RCC 7860 (cell line): Measurements from ENCODE around the gene THOC5.
"Not testable (repeated sequence)": the region's sequence is repeated elsewhere in the genome, so short reads cannot be mapped to it uniquely, and the experiment has no call there.

Experiments used
- DNase-seq: peaks from one replicate; pipeline ENCODE4 v3.0.0-alpha.2; 2015; ENCODE audit warnings: low spot score
- FAIRE-seq: peaks from 2 replicates; lab custom pipeline; 2012; peaks lifted over from hg19 to GRCh38; lab: Jason Lieb, UNC

The THOC5 gene

DNA sequence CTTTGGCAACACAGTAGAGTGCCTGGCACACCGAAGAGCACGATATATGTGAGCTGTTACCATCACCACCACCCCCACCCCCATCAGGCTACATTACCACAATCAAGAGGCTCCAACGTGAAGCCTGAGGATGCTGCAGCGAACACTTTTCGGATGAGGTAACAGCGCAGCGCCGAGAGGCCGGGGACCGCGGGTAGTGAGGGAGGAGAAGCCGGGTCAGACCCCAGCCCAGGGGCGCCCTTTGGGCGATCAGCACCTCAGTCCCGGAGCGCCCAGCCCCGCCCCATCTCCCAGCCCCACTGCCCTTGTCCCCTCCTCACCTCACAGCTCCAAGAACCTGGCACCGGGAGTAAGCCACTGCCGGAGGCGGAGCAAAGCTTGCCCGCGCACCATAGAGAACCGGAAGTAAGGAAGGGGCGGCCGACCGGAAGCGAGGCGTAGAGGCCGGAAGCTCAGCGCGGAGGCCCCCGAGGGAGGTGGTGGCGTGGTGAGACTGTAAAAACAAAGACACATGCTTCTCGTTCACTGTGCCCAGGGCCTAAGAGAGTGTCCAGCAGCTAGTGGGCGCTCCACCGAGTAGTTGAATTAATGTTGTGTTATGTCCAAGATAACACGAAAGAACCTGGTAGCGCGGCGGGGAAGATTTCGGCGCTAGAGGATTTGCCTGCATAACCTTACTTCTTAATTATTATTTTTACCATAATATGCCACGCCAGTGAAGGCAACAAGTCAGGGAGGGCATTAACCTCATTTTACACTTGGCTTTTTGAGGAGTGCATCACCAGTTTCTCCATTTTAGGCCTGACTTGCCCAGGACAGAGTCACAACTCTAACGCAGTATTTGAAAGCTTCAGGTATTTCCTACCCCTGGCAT is at the start of gene THOC5:
THOC5 (minus strand) TSS at position 407 of the 874 bp plus-strand sequence. CDS start 4,610 bp downstream, outside the sequence.
- peak; percentile 78 for FAIRE-seq
- DNase-seq, result peak; percentile 90

- FAIRE-seq (no peak), DNase-seq (no peak)
These were observed 45.1 kb upstream of the THOC5 start for GRCh38 chr22:29598684-29599020.

GRCh38 chr22:29597871-29598683 is 44.5 kb upstream of the THOC5 start:
- FAIRE-seq, DNase-seq: not testable (repeated sequence)

GRCh38 chr22:29596408-29596807 is 42.9 kb upstream of the THOC5 start:
- FAIRE-seq (no peak), DNase-seq (no peak)

GRCh38 chr22:29594447-29594846 is 40.9 kb upstream of the THOC5 start:
- DNase-seq, FAIRE-seq: not testable (repeated sequence)

GRCh38 chr22:29593923-29594322 is 40.4 kb upstream of the THOC5 start:
- FAIRE-seq (no peak), DNase-seq (no peak)

DNA sequence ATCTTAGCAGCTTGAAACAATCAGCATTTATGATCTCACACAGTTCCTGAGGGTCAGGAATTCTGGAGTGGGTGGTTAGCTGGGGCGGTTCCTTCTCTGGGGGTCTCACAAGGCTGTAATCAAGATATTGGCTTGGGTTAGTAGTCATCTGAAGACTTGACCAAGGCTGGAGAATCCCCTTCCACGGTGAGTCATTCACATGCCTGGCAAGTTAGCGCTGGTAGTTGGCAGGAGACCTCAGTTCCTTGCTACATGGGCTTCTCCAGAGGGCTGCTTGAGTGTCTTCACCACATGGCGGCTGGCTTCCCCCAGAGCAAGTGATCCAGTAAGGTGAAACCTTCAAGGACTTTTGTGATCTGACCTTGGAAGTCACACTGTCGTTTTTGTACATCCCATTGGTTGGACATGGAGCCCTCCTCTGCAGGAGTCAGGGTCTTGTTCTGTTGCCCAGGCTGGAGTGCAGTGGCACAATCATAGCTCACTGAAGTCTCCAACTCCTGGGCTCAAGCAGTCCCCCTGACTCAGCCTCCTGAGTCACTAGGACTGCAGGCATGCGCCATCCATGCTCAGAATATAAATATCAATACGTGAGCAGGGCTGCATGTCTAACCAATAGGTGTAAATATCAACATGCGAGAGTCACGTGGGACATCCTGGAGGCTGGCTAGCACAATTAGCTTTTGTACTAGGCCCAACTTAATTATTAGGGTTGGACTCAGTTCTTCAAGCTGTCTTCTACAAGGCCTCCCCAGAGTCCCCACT is 34.6 kb upstream of the THOC5 start:
- FAIRE-seq (no peak), DNase-seq (peak; percentile 68)

GRCh38 chr22:29586193-29586705 is 32.7 kb upstream of the THOC5 start:
- not testable (repeated sequence) for DNase-seq, FAIRE-seq

GRCh38 chr22:29584975-29585374 is 31.4 kb upstream of the THOC5 start:
- no peak for DNase-seq
- FAIRE-seq, result no peak

DNA sequence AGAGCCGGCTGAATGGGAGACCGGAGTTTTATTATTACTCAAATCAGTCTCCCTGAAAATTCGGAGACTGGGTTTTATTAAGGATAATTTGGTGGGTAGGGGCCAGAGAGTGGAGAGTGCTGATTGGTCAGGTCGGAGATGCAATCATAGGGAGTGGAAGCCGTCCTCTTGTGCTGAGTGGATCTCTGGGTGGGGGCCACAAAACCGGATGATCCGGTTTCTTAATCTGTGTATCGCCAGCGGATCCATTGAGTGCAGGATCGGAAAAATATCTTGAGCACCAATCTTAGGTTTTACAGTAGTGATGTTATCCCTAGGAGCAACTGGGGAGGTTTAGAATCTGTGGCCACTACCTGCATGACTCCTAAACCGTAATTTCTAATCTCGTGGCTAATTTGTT is 28.2 kb upstream of the THOC5 start:
- DNase-seq (no peak), FAIRE-seq (no peak)

DNA sequence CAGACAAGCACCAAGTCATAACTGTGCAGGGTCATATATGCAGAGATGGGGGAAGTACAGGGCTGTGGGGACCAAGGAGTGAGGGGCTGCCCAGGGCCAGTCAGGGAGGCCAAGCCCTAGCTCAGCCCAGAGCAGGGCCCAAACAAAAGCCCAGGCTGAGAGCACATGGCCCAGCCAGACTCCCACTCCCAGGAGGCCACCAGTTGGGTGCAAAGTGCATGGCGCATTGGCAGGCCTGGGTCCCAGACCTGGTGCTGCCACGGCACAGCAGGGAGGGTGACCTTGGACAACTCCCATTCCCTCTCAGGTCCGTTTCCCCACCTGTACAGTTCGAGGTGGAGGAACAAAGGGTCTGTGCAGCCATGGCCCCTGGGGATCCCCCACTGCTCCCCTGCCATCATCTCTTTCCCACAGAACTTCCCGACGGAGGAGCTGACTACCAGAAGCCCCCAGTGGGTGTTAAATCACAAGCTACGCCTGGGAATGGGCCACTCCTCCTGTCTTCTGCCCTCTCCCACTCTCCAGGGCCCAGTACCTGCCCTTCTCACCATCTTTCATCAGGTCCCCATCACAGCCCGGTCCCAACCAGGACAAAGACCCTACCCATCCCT is 26.7 kb upstream of the THOC5 start:
- FAIRE-seq, result no peak

GRCh38 chr22:29578462-29579200 is 25.1 kb upstream of the THOC5 start:
- no peak for FAIRE-seq
- DNase-seq, result no peak

More for the DNA sequence above, 26.7 kb upstream of the THOC5 start:
- no peak for DNase-seq

DNA sequence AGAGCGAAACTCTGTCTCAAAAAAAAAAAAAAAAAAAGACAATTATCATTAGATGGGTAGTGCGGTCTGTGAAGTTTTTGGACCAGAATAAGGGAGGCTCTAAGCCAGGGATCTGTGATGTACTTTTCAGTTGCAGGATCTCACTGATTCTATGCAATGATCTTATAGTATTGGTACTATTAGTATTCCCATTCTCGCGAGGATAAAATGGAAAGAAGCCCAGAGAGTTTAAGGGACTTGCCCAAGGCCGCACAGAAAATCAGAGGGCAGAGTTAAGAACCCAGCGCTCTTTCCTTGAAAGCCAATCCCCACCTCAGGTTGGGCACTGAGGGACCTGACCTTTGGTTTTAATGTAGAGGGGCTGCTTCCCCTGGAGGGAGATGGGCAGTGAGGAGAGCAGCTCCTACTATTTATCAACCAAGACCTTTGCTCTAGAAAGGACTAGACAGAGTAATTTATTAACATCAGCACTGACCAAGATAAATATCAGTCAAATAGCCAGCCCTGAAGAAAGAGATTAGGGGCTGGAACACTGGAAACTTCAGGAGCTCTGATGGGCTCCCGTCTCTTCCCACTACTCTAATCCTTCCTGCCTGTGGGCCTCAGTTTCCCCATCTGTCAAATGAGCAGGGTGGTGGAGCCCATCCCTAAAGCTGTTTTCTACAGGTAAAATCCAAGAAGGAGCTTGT is 21.3 kb upstream of the THOC5 start:
- FAIRE-seq (no peak), DNase-seq (no peak)

DNA sequence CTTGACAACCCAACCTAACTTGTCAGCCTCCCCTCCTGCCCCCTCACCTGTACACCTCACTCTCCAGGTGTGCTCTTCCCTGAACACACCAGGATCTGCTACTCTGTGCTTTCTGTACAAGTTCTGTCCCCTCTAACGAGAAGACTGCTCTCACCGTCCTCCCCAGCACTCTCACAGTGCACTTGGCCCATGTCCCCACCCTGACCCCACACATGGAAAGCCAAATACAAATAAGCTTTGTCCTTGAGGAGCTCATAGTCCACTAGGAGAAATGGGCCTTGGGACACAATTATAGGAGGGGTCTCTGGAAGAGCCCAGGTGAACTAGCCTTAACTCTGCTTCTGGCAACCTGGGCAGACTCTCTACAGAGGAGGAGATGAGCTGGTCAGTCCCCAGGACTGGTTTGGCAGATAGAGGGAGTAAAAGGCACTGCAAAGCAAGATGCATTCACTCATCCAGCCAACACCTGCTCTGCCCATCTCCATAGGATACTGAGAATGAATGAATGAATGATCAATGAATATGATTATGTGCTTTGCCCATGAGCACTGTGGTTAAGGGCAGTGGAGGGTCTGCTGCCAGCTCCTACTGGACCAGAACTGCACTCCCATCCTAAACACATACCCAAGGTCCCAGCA is 17.5 kb upstream of the THOC5 start:
- FAIRE-seq (no peak), DNase-seq (no peak)

- DNase-seq (no peak), FAIRE-seq (no peak)
These were observed 16.9 kb upstream of the THOC5 start for GRCh38 chr22:29570456-29570855.

DNA sequence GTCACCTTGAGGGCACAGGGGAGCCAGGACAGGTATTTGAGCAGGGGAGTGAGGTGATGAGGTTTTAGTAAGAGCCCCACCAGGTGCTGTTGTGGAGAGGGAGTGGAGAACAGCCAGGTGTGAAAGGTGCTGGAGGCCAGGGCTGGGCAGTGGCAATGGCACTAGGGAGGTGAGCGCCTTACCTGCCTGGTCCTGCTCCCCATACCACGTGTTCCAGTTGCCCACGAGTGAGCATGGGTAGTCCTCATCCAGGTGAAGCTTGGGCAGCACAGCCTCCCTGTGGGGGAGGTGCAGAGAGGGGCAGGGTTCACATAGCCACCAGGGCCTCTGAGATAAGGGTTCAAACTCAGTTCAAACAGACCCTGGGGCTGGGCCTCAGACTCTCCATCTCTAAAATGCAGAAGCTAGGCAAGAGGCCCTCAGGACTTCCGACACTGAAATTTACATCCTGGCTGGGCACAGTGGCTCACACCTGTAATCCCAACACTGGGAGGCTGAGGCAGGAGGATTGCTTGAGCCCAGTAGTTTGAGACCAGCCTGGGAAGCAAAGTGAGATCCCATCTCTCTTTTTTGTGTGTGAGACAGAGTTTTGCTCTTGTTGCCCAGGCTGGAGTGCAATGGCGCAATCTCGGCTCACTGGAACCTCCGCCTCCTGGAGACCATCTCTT is 15.6 kb upstream of the THOC5 start:
- no peak for DNase-seq
- no peak for FAIRE-seq

- DNase-seq (no peak), FAIRE-seq (no peak)
These were observed 13.8 kb upstream of the THOC5 start for GRCh38 chr22:29567338-29567737.

DNA sequence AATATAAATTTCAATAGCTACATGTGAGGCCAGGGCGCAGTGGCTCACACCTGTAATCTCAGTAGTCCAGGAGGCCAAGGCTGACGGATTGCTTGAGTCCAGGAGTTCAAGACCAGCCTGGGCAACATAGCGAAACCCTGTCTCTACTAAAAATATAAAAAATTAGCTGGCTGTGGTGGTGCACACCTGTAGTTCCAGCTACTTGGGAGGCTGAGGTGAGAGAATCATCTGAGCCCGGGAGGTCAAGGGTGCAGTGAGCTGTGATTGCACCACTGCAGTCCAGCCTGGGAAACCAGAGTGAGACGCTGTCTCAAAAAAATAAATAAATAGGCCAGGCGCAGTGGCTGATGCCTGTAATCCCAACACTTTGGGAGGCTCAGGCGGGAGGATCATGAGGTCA is 13.0 kb upstream of the THOC5 start:
- DNase-seq, result not testable (repeated sequence)

More for the DNA sequence above, 13.0 kb upstream of the THOC5 start:
- FAIRE-seq, result not testable (repeated sequence)
